ENCODE measurements around the gene TBC1D9.

Gene TBC1D9

DNA sequence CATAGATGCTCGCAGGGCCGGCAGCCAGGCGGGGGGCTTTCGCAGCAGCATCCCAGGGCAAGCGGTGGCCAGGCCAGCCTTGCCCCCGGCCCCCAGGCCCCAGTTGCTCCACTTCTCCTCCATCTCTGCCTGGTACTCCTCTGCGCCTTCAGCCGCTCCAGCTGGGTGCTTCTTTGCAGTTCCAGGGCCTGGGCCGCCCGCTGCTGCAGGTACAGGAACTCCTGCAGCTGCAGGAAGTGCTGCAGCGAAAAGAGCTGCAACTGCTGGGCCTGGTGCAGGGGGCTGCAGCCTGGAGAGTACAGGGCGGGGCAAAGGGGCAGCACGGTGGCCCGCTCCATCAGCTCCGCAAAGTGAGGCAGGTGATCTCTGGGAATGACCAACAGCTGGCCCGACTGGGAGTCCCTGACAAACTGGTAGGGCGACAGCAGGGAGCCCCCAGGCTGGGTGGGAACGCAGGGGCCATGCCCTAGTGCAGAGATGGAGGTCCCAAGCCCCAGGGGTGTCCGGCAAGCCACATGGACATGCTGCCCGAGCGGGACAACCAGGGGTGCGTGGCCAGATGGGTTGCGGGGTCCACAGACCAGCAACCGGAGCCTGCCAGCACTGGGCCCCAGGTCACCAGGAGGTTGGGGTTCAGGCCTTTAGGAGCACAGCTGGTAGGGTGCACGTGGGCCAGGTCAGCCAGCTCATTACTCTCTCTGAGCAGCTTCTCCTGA is 111.6 kb downstream of the TBC1D9 start:
- Histone ChIP-seq H3K27me3 (ENCODE audit: insufficient read depth, low read depth, severe bottlenecking) (no peaks in the 10 kb centered on the region), H3K36me3 (no peaks in the 10 kb centered on the region; the same call in 1 of the 2 replicates), H3K27ac (no peak overlapping the region), H3K4me3 (ENCODE audit: low read depth, low read length) (no peak overlapping the region), H3K9me3 (ENCODE audit: severe bottlenecking) (no peaks in the 10 kb centered on the region)
- TF ChIP-seq, protein P1, sequence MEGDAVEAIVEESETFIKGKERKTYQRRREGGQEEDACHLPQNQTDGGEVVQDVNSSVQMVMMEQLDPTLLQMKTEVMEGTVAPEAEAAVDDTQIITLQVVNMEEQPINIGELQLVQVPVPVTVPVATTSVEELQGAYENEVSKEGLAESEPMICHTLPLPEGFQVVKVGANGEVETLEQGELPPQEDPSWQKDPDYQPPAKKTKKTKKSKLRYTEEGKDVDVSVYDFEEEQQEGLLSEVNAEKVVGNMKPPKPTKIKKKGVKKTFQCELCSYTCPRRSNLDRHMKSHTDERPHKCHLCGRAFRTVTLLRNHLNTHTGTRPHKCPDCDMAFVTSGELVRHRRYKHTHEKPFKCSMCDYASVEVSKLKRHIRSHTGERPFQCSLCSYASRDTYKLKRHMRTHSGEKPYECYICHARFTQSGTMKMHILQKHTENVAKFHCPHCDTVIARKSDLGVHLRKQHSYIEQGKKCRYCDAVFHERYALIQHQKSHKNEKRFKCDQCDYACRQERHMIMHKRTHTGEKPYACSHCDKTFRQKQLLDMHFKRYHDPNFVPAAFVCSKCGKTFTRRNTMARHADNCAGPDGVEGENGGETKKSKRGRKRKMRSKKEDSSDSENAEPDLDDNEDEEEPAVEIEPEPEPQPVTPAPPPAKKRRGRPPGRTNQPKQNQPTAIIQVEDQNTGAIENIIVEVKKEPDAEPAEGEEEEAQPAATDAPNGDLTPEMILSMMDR (IDR thresholded peaks at IDR 0.05; ENCODE audit: low read depth, low read length) = no peak
- DNase-seq = no peak

DNA sequence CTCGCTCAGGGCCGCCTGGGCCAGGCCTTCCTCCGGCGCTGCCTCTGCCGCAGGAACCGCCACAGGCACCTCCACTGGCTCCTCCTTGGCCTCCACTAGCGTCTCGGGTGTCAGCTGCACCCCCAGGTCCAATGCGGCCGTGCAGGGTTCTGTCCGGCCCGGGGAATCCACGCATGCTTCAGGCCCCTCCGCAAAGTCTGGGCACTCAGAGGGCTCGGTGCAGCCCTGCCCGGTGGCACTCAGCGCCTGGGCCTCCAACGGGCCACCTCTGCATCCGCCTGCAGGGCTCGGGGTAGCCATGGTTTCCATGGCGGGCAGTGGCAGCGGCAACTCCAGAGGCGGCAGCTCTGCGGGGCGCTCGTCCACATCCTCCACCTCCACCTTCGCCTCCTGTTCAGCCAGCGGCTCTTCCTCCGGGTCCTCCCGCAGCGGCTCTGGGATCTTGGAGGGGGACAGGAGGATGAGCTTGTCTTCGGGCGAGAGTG is 112.6 kb downstream of the TBC1D9 start:
- H3K4me3 ChIP-seq (ENCODE audit: low read depth, low read length) = no peak overlapping the region
- no peak overlapping the region for H3K27ac ChIP-seq
- TF ChIP-seq, protein P1 (IDR thresholded peaks at IDR 0.05; ENCODE audit: low read depth, low read length) = no peak
- no peak for DNase-seq
- H3K27me3 ChIP-seq (ENCODE audit: insufficient read depth, low read depth, severe bottlenecking) = no peaks in the 10 kb centered on the region
- H3K9me3 ChIP-seq (ENCODE audit: severe bottlenecking) = no peaks in the 10 kb centered on the region
- no peaks in the 10 kb centered on the region; the same call in 1 of the 2 replicates for H3K36me3 ChIP-seq

DNA sequence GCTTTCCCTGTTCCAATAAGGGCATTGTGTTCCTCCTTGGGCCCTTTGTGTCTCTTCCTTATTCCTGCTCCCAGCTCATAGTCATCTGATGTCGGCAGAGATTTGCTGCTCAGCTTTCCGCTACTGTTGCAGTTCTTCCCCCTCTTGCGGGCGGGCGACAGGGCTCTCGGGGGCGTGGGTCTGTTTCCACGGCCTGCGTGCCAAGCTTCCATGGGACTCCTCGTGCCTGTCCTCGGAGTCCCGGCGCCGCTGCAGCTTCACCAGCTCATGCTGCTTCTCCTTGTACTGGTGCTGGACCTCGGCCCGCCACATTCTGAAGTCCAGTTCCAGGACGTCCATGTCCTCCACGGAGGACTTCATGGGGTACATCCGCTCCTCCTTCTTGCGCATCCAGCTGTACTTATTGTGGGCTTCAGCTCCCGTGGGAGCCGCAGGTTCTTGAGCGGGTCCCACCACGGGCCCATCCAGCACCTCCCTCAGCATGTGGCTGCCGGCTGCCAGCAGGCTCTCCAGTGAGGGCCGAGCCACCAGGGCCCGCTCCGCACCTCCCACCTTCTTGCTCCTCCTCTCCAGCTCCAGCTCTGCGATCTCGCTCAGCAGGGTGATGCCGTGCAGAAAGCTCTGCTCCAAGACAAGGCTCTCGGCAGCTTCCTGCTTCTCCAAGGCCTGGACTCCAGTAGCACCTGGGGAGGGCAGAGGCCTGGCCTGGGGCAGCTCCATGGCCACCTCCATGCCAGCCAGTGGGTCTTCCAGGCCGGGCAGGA is 113.3 kb downstream of the TBC1D9 start:
- TF ChIP-seq, protein P1 (IDR thresholded peaks at IDR 0.05; ENCODE audit: low read depth, low read length) = no peak
- no peaks in the 10 kb centered on the region for H3K27me3 ChIP-seq (ENCODE audit: insufficient read depth, low read depth, severe bottlenecking)
- DNase-seq = no peak
- no peak overlapping the region for H3K4me3 ChIP-seq (ENCODE audit: low read depth, low read length)
- no peak overlapping the region for H3K27ac ChIP-seq
- no peaks in the 10 kb centered on the region; the same call in 1 of the 2 replicates for H3K36me3 ChIP-seq
- H3K9me3 ChIP-seq (ENCODE audit: severe bottlenecking) = no peaks in the 10 kb centered on the region

DNA sequence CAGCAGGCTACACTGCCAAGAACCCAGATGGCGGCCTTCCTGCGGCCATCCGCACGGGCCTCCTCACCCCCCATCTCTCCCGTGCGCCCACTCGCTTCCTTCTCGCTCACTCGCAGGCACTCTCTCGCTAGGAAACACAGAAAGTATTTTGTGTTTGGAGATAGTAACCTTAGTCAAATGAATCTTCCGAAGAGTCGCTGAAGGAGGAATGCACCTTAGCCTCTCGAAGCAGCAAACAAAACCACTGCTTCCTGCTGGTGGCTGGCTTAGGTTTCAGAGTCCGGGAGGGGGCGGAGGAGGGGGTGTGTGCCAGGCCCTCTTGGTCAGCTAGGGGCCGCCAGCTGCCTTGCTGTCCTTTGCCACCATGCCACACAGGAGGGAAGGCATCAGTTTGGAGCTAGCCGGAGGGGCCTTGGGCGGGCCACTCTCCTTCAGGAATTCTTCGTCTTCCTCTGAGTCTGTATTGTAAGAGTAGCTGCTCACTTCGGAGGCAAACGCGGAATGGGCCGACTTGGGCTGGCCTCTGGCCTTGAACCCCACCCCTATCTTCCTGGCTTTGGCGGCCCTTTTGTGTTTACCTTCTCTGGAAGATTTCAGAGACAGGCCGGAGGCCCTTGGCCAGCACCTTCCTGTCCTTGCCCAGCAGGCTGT is 114.3 kb downstream of the TBC1D9 start:
- no peaks in the 10 kb centered on the region for H3K9me3 ChIP-seq (ENCODE audit: severe bottlenecking)
- no peaks in the 10 kb centered on the region; the same call in 1 of the 2 replicates for H3K36me3 ChIP-seq
- DNase-seq = no peak
- TF ChIP-seq, protein P1 (IDR thresholded peaks at IDR 0.05; ENCODE audit: low read depth, low read length) = no peak
- no peak overlapping the region for H3K27ac ChIP-seq
- H3K27me3 ChIP-seq (ENCODE audit: insufficient read depth, low read depth, severe bottlenecking) = no peaks in the 10 kb centered on the region
- no peak overlapping the region for H3K4me3 ChIP-seq (ENCODE audit: low read depth, low read length)

DNA sequence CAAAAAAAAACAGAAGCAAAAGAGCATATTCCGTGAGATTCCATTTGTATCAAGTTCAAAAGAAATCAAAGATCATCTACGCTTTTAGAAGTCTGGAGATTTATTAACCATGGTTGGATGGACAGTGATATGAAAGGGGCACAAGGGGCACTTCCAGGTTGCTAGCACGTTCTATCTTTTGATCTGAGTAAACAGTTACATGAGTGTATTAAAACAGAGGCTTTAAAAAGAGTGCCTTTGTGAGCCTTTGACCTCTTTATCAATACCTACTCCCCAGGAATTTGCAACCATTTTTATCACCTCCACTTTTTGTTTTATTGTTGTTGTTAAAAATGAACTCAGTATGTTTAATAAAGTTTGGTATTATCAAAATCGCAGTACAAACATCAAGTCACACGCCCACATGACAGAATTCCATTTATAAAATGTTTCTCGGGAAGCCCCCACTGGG is 115.1 kb downstream of the TBC1D9 start:
- no peaks in the 10 kb centered on the region for H3K9me3 ChIP-seq (ENCODE audit: severe bottlenecking)
- TF ChIP-seq, protein P1 (IDR thresholded peaks at IDR 0.05; ENCODE audit: low read depth, low read length) = no peak
- no peak overlapping the region for H3K4me3 ChIP-seq (ENCODE audit: low read depth, low read length)
- H3K27me3 ChIP-seq (ENCODE audit: insufficient read depth, low read depth, severe bottlenecking) = no peaks in the 10 kb centered on the region
- H3K27ac ChIP-seq = no peak overlapping the region
- H3K36me3 ChIP-seq = no peaks in the 10 kb centered on the region
- DNase-seq = no peak

All from WERI-Rb-1 (cell line).